BJ (cell line): ENCODE results near the gene SMYD3. TPM values are rescaled to one million over a fixed set of nuclear protein-coding genes. Genes with fewer than 3 reads are reported as not detected.

ENCODE experiments used
- CTCF ChIA-PET: fragments of 350-600 bp; formaldehyde crosslinking; extraction: SDS; loops from one replicate; lab custom pipeline; 2021; ENCODE audit warnings: antibody characterized with exemption, inconsistent platforms; lab: Yijun Ruan, JAX
- POLR2A ChIA-PET: fragments of 300-600 bp; sonication (Branson Sonifier 250); formaldehyde crosslinking; extraction: SDS; loops from one replicate; lab custom pipeline; 2021; ENCODE audit warnings: antibody characterized with exemption; lab: Charles Lee
- DNase-seq: peaks from one replicate; pipeline ENCODE4 v3.0.0-alpha.2; 2011; ENCODE audit warnings: low read depth
- H3K27me3 ChIP-seq: 2 replicates; pipeline ENCODE4 v1.6.0; 2011; ENCODE audit warnings: low read length; ENCODE audit not compliant: control insufficient read depth, insufficient read depth
- H3K36me3 ChIP-seq: 2 replicates; pipeline ENCODE4 v1.5.1; 2011; ENCODE audit warnings: low read length; ENCODE audit not compliant: control insufficient read depth, insufficient read depth
- H3K4me3 ChIP-seq: 2 replicates; pipeline ENCODE4 v1.5.1; 2011; ENCODE audit warnings: low read depth, mild to moderate bottlenecking, control low read depth, low read length
- CTCF ChIP-seq: IDR thresholded peaks from 2 replicates; pipeline ENCODE4 v1.5.1; 2011; ENCODE audit warnings: low read depth, mild to moderate bottlenecking, control low read depth, inconsistent platforms, low read length, moderate library complexity; ENCODE audit not compliant: insufficient read depth
- polyA plus RNA-seq: library from polyadenylated mRNA; depleted of rRNA; stranded (reverse); fragments of >200 nt; gene quantifications from 2 replicates; pipeline ENCODE4 v1.2.3, GENCODE V29; 2011

Gene SMYD3
- polyA plus RNA-seq, 1 experiment: 26.1 TPM

DNA sequence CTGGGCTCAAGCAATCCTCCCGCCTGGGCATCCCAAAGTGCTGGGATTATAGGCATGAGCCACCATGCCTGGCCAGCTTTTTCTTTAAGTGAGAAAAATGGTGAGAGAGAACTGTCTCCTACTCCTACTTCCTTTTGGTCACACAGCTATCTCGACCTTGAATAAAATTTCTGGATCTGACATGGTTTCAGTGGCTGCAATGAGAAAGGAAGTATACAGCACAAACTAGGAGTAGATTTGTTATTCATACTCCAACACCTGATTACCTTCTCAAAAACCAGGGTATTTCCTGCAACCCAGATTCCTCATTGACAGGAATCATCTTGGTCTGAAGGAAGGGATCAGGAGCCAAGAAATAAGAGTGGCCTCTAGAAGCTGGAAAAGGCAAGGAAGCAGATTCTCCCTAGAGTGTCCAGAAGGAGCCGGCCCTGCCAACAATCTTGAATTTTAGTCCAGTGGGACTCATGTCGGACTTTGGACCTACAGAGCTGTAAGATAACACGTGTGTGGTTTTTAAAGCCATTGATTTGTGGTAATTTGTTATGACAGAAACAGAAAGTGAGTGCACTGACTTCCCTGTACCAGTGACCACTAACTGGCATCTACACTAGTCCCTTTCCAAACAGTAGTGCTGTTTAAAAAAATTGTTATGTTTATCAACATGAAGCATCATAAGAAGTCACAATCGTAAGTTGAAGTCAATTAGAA, 516.6 kb downstream of the SMYD3 start:
- TF ChIP-seq CTCF: no peak
- no peak for DNase-seq
- CTCF ChIA-PET: interaction anchor here (0.6 to 1.3 kb wide), 4 partner anchors 21 to 839 kb away, joined by 3 to 4 read pairs (median 3); no protein-coding TSS in a partner anchor
- no peak overlapping the region for H3K4me3 ChIP-seq
- no peaks in the 10 kb centered on the region for H3K27me3 ChIP-seq
- no peaks in the 10 kb centered on the region for H3K36me3 ChIP-seq
- POLR2A ChIA-PET: no interaction called here

DNA sequence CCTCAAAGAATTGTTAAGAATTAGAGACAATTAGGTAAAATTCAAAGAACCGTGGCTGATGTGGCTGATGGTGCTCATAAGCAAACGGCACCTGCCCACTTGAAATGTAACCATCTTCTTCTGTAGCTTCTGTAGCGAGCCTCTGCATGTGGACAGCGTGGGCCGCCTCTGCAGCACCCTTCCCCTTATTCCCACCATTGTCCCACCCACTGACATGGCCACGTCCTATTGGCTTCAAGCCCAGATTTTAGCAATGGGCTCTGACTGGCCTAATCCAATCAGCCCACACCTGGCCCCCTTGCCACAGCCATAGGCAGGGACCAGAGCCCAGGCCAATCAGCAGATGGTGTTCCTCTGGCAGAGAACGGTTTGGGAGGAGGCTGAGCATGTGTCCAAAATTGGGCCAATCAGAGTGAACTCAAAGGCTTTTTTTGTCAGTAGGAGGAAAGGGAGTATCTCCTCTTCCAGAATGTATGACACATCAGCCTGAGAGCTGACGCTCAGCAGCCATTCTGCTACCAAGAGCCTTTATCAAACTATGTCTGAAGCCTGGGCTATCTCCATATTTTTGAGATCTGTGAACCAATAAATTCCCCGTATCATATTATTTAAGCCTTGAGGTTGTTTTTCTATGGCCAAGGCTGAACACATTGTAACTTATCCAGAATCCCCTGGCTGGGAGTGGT, 518.5 kb downstream of the SMYD3 start:
- ChIA-PET CTCF (interaction anchor here (2.6 kb wide), 1 partner anchor 9 kb away, joined by 8 read pairs; no protein-coding TSS in a partner anchor), POLR2A (no interaction called here)
- no peak for TF ChIP-seq CTCF
- Histone ChIP-seq H3K4me3 (no peak overlapping the region), H3K36me3 (no peaks in the 10 kb centered on the region), H3K27me3 (no peaks in the 10 kb centered on the region)
- no peak for DNase-seq

- ChIA-PET POLR2A (no interaction called here), CTCF (interaction anchor here (1.9 to 2.6 kb wide), 2 partner anchors 10 to 832 kb away, joined by 7 to 8 read pairs; no protein-coding TSS in a partner anchor)
- TF ChIP-seq CTCF: no peak
- DNase-seq: no peak
- Histone ChIP-seq H3K27me3 (no peaks in the 10 kb centered on the region), H3K4me3 (no peak overlapping the region), H3K36me3 (no peaks in the 10 kb centered on the region)
These were observed 519.1 kb downstream of the SMYD3 start for GRCh38 chr1:245987997-245988392.

DNA sequence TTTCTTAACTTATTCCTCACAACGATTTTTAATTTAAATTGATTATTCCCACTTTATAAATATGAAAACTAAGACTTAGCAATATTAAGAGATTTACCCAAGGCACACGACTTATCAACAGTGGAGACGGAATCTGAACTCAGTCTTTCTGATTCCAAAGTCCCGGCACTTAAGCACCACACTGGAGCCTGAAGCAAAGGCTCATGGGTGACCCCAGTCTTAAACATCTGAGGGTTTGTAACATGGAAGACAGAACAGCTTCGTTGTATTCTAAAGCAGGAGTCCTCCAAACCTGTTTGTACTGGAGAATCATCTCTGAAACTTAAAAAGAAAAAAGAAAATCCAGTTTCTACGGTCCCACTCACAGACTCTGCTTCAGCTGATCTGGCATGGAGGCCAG, 519.5 kb downstream of the SMYD3 start:
- ChIA-PET CTCF (interaction anchor here (1.6 to 2.6 kb wide), 3 partner anchors 10 to 831 kb away, joined by 3 to 8 read pairs (median 7); no protein-coding TSS in a partner anchor), POLR2A (no interaction called here)
- no peak for DNase-seq

More for the DNA sequence above, 519.5 kb downstream of the SMYD3 start:
- H3K27me3 ChIP-seq: no peaks in the 10 kb centered on the region
- H3K4me3 ChIP-seq: no peak overlapping the region
- no peak for TF ChIP-seq CTCF
- H3K36me3 ChIP-seq: no peaks in the 10 kb centered on the region
